HG03025 (cell line): Measurements from ENCODE around the gene ATOH8.

ENCODE experiments used
- ATAC-seq: cut with Tn5 transposase; IDR thresholded peaks from one replicate; pipeline ENCODE4 v1.9.1; 2021; ENCODE audit warnings: mild to moderate bottlenecking, moderate library complexity; ENCODE audit not compliant: unreplicated experiment, low FRiP score

Gene ATOH8

GRCh38 chr2:85780316-85781012 is 26.7 kb downstream of the ATOH8 start:
- ATAC-seq, result no peak

- ATAC-seq, result no peak
These were observed 27.2 kb downstream of the ATOH8 start for GRCh38 chr2:85781013-85781332.

GRCh38 chr2:85783796-85784195 is 30.0 kb downstream of the ATOH8 start:
- ATAC-seq, result no peak

GRCh38 chr2:85784474-85784986 is 30.7 kb downstream of the ATOH8 start:
- no peak for ATAC-seq

GRCh38 chr2:85785027-85785822 is 31.4 kb downstream of the ATOH8 start:
- ATAC-seq, result no peak

- no peak for ATAC-seq
These were observed 32.1 kb downstream of the ATOH8 start for GRCh38 chr2:85785871-85786270.

- ATAC-seq, result no peak
These were observed 32.7 kb downstream of the ATOH8 start for GRCh38 chr2:85786444-85786843.

- ATAC-seq, result no peak
These were observed 33.1 kb downstream of the ATOH8 start for GRCh38 chr2:85786865-85787264.

- no peak for ATAC-seq
These were observed 33.6 kb downstream of the ATOH8 start for GRCh38 chr2:85787282-85787980.

- no peak for ATAC-seq
These were observed 34.2 kb downstream of the ATOH8 start for GRCh38 chr2:85787981-85788340.

GRCh38 chr2:85788603-85789002 is 34.8 kb downstream of the ATOH8 start:
- ATAC-seq, result no peak

- no peak for ATAC-seq
These were observed 35.5 kb downstream of the ATOH8 start for GRCh38 chr2:85789271-85789670.

GRCh38 chr2:85790032-85790431 is 36.2 kb downstream of the ATOH8 start:
- no peak for ATAC-seq

- ATAC-seq, result no peak
These were observed 36.9 kb downstream of the ATOH8 start for GRCh38 chr2:85790499-85791188.

GRCh38 chr2:85791704-85792565 is 38.1 kb downstream of the ATOH8 start:
- no peak for ATAC-seq

GRCh38 chr2:85792783-85793441 is 39.1 kb downstream of the ATOH8 start:
- no peak for ATAC-seq

- ATAC-seq, result no peak
These were observed 39.8 kb downstream of the ATOH8 start for GRCh38 chr2:85793584-85793983.

- ATAC-seq, result no peak
These were observed 40.2 kb downstream of the ATOH8 start for GRCh38 chr2:85794038-85794441.

- ATAC-seq, result no peak
These were observed 40.8 kb downstream of the ATOH8 start for GRCh38 chr2:85794491-85795121.
